Naive thymus-derived CD8-positive, alpha-beta T cell (primary cell): ENCODE measurements around the gene LAD1. TPM values are rescaled to one million over a fixed set of nuclear protein-coding genes. Genes with fewer than 3 reads are reported as not detected.

Experiments used
- ATAC-seq, 2 donors: fragments of 150-1000 bp; cut with Tn5 transposase in 1 of 2; sonication (Bioruptor Pico), chemical (Tn5 transposase) in 1 of 2; 1 replicate in 1 of 2; 2 replicates in 1 of 2; pipeline ENCODE4 v1.10.0; 2021; ENCODE audit warnings: mild to moderate bottlenecking in 2 of 2, moderate library complexity in 2 of 2
- POLR2A ChIA-PET: fragments of 350-600 bp; sonication (Branson Sonifier 250); formaldehyde crosslinking; loops from one replicate; lab custom pipeline; 2021; ENCODE audit warnings: antibody characterized with exemption; lab: Charles Lee
- DNase-seq, 10 donors: peaks; one replicate each; pipeline versions ENCODE4 v3.0.0 to v3.0.0-alpha.2; 2020 to 2022
- H3K27ac Mint-ChIP-seq, 10 donors: one replicate each; pipeline ENCODE4 v1.8.0; 2020 to 2022; ENCODE audit warnings: mild to moderate bottlenecking in 10 of 10, mixed read lengths in 10 of 10, moderate library complexity in 4 of 10, inconsistent platforms in 1 of 10
- H3K27me3 Mint-ChIP-seq, 5 donors: one replicate each; pipeline ENCODE4 v1.8.0; 2021 to 2022; ENCODE audit warnings: mixed read lengths in 5 of 5
- H3K36me3 Mint-ChIP-seq, 3 donors: one replicate each; pipeline ENCODE4 v1.8.0; 2020 to 2022; ENCODE audit warnings: mixed read lengths in 3 of 3, mild to moderate bottlenecking in 2 of 3, inconsistent platforms in 1 of 3
- H3K4me1 Mint-ChIP-seq, 4 donors: one replicate each; pipeline ENCODE4 v1.8.0; 2021 to 2022; ENCODE audit warnings: mixed read lengths in 4 of 4
- H3K4me3 Mint-ChIP-seq, 10 donors: one replicate each; pipeline ENCODE4 v1.8.0; 2020 to 2022; ENCODE audit warnings: mild to moderate bottlenecking in 10 of 10, mixed read lengths in 10 of 10, moderate library complexity in 6 of 10, inconsistent platforms in 1 of 10
- H3K9me3 Mint-ChIP-seq, 9 donors: one replicate each; pipeline ENCODE4 v1.8.0; 2020 to 2022; ENCODE audit warnings: mixed read lengths in 9 of 9, mild to moderate bottlenecking in 3 of 9, inconsistent platforms in 1 of 9, moderate library complexity in 1 of 9
- polyA plus RNA-seq, 3 donors: library from polyadenylated mRNA; unstranded; fragments of 300-500 nt; fragmentation: Illumina TruSeq; gene quantifications; one replicate each; pipeline ENCODE4 v1.2.3, GENCODE V29; 2021
- total RNA-seq, 8 experiments: library from RNA in 2 of 8; stranded (reverse) in 2 of 8; gene quantifications; one replicate each; pipeline ENCODE4 v1.2.3 and lab custom pipeline; 2021 to 2026

Gene LAD1
- total and polyA plus RNA-seq, 5 experiments from 2014 or later: not detected

DNA sequence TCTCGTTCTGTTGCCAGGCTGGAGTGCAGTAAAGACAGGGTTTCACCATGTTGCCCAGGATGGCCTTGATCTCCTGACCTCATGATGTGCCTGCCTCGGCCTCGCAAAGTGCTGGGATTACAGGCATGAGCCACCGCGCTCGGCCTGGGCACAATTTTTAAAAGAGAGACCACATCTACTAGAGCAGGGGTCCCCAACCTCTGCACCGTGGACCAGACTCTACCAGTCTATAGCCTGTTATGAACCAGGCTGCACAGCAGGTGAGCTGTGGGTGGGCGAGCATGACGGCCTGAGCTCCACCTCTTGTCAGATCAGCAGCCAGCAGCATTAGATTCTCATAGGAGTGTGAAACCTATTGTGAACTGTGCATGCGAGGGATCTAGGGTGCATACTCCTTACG, 42.4 kb downstream of the LAD1 start:
- no peaks in the 10 kb centered on the region for H3K4me1 Mint-ChIP-seq
- ATAC-seq: no peak
- H3K4me3 Mint-ChIP-seq: no peak overlapping the region
- no peaks in the 10 kb centered on the region for H3K36me3 Mint-ChIP-seq
- POLR2A ChIA-PET: no interaction called here
- no peaks in the 10 kb centered on the region for H3K9me3 Mint-ChIP-seq
- H3K27ac Mint-ChIP-seq: no peak overlapping the region
- peaks cover under 1 to 19% (median 5%) of the 10 kb centered on the region in 5 donors for H3K27me3 Mint-ChIP-seq
- DNase-seq: peak in 1 of 10 donors; percentile 56

DNA sequence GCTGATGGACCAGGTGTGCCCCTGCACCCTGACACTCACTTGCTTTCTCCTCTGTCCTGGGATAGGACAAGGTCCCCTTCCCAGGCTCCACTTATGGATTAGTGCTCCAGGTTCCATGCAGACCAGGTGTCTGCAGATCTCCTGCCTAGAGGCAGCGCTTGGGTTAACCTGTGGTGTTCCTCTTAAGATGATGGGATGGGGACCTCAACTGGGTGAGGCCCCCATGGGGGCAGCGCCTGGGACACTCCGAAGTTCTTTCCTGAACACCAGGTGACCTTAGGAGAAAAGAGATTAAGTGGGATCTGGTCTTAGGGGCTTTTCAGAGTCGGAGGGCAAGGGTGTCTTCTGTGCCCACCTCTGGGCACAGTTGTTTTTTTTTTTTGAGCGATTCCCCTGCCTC, 42.9 kb downstream of the LAD1 start:
- DNase-seq (peak in 1 of 10 donors; percentile 16), ATAC-seq (no peak)
- peaks cover 0 to 1% (median 0%) of the 10 kb centered on the region in 4 donors for H3K4me1 Mint-ChIP-seq
- H3K27me3 Mint-ChIP-seq: peaks cover 5 to 23% (median 9%) of the 10 kb centered on the region in 5 donors
- H3K9me3 Mint-ChIP-seq: no peaks in the 10 kb centered on the region
- no peak overlapping the region for H3K4me3 Mint-ChIP-seq
- POLR2A ChIA-PET: no interaction called here
- H3K36me3 Mint-ChIP-seq: no peaks in the 10 kb centered on the region
- H3K27ac Mint-ChIP-seq: no peak overlapping the region

DNA sequence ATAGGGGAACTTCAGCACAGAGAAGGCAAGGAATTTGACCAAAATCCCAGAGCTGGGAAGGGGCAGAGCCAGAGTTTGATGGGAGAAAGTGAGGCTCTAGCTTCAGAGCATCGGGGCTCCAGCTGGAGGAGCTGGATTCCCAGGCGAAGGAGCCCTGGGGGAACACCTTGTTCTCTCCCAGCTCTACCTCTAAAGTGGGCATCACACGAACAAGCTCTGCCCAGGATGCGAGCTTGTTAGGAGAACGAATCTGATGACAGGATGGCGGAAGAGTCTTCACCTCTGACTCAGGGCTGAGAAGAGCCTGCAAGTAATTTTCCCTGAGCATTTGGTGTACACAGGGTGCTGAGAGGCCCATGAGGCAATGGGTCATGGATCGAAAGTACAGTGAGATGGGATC, 43.7 kb downstream of the LAD1 start:
- H3K27me3 Mint-ChIP-seq: peaks cover 7 to 26% (median 17%) of the 10 kb centered on the region in 5 donors
- H3K27ac Mint-ChIP-seq: peak overlapping the region in 1 of 10 donors; percentile 26
- DNase-seq (peak in 1 of 10 donors; percentile 51), ATAC-seq (no peak)
- H3K4me3 Mint-ChIP-seq: no peak overlapping the region
- POLR2A ChIA-PET: no interaction called here
- H3K4me1 Mint-ChIP-seq: peaks cover 0 to 3% (median 0%) of the 10 kb centered on the region in 4 donors
- H3K36me3 Mint-ChIP-seq: no peaks in the 10 kb centered on the region
- no peaks in the 10 kb centered on the region for H3K9me3 Mint-ChIP-seq

DNA sequence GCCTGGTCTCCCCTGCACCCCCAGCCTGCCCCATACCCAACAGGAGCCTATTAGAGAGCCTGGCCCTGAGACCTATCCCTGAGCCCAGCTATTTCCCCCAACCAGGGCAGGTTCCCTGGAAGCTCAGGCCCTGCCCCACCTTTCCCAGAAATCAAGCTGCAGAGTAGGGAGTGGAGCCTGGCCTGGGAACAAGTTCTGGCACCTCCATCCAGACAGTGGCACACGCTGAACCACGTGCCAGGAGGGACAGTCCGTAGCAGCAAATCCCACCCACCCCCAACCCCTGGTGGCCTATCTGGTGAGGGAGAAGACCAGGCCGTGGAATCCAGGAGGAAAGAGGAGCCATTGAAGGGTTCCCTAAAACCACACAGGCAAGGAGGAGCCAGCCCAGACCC, 44.2 kb downstream of the LAD1 start:
- Mint-ChIP-seq H3K4me3 (no peak overlapping the region), H3K36me3 (no peaks in the 10 kb centered on the region), H3K4me1 (peaks cover 0 to 3% (median 0%) of the 10 kb centered on the region in 4 donors), H3K27ac (no peak overlapping the region), H3K9me3 (no peaks in the 10 kb centered on the region), H3K27me3 (peaks cover 7 to 26% (median 17%) of the 10 kb centered on the region in 5 donors)
- POLR2A ChIA-PET: no interaction called here
- ATAC-seq: no peak
- peak in 1 of 10 donors; percentile 52 for DNase-seq

DNA sequence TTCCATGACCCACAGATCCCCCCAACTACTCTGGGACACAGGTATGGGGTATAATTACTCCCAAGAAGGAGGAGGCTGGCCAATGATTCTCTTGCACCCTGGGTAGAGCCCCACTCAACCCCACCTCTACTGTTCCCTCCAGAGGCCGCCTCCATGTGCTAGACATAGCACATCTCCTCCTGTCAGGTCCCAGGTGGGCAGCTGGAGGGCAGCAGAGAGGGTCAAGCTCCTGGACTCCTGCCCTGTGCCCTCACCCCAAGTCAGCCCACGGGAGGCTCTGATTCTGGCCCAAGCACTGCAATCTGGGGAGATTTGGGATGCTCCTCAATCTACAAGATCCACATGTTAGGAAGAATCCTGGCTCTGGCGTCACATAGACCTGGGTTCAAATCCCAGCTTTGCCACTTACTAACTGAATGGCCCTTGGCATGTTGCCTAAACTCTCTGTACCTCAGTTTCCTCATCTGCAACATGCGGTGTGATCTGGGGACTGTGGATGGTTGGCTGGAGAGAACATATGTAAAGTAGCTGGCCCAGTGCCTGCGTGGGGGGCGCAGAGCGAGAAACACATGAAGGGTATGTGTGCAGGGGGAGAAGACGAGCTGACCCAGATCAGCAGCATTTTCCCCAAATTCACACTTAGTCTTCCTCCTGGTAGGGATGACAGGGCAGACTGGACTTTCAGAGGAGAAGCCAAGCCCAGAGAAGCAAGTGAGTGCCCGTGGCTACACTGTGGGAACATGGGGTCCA, 44.8 kb downstream of the LAD1 start:
- Mint-ChIP-seq H3K27ac (no peak overlapping the region), H3K4me3 (no peak overlapping the region), H3K9me3 (no peaks in the 10 kb centered on the region), H3K36me3 (no peaks in the 10 kb centered on the region), H3K27me3 (peaks cover 7 to 26% (median 17%) of the 10 kb centered on the region in 5 donors), H3K4me1 (peaks cover 0 to 3% (median 0%) of the 10 kb centered on the region in 4 donors)
- ATAC-seq (no peak), DNase-seq (no peak)
- POLR2A ChIA-PET: no interaction called here

DNA sequence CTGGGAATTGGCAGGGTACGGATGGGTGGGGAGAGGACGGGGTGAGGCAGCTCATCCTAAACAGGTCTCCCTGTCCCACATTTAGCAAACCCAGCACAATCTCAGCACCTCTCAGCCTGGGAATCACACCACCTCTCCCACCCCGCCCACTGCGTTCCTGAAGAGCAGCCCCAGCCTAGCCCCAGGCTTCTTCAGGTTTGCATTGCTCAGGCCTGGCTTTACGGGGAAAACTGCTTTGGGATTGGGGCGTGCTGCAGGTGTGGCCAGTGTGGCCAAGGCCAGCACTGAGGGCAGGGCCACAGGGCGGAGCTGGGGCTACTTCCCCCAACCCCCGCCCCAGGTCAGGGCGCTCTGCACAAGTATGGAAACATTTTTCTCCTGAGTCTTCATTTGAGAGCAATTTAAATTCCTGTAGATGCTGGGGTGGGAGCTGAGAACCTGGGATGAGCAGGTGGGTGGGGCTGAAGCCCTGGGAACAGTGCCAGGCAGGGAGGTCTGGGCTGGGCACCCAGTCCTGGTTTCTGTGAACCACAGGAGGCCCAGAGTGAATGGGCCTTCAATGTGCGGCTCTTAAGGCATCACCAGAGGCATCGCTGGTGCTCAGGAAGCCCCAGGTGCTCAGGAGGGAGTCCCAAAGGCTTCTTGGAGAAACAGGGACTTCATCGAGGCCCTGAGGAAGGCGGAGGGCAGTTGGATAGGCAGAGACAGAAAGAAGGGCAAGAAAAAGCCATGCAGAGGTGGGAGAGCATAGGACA, 45.8 kb downstream of the LAD1 start:
- Mint-ChIP-seq H3K27ac (no peak overlapping the region), H3K4me3 (no peak overlapping the region), H3K36me3 (no peaks in the 10 kb centered on the region), H3K9me3 (no peaks in the 10 kb centered on the region), H3K27me3 (peaks cover 8 to 27% (median 19%) of the 10 kb centered on the region in 5 donors), H3K4me1 (peaks cover 0 to 3% (median 0%) of the 10 kb centered on the region in 4 donors)
- ATAC-seq (no peak), DNase-seq (no peak)
- POLR2A ChIA-PET: no interaction called here

DNA sequence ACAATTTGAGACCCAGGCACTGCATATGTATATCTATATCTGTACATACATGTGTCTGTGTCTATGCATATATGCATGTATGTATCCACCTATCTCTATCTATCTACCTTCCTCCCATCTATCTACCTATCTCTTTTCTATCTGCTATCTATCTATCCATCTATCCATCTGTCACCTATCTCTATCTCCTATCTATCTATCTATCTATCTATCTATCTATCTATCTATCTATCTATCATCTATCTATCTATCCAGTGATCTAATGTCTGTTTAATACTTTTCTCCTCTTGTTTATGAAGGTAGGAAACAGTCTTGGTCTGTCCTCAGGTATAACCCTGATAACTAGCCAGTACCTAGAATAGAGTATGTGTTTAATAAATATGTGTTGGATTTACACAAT, 47.5 kb downstream of the LAD1 start:
- H3K4me1 Mint-ChIP-seq: peaks cover 0 to 6% (median 0%) of the 10 kb centered on the region in 4 donors
- POLR2A ChIA-PET: no interaction called here
- no peaks in the 10 kb centered on the region for H3K9me3 Mint-ChIP-seq
- DNase-seq (no peak), ATAC-seq (no peak)
- peaks cover 12 to 41% (median 27%) of the 10 kb centered on the region in 5 donors for H3K27me3 Mint-ChIP-seq
- H3K4me3 Mint-ChIP-seq: no peak overlapping the region
- no peak overlapping the region for H3K27ac Mint-ChIP-seq
- no peaks in the 10 kb centered on the region for H3K36me3 Mint-ChIP-seq

DNA sequence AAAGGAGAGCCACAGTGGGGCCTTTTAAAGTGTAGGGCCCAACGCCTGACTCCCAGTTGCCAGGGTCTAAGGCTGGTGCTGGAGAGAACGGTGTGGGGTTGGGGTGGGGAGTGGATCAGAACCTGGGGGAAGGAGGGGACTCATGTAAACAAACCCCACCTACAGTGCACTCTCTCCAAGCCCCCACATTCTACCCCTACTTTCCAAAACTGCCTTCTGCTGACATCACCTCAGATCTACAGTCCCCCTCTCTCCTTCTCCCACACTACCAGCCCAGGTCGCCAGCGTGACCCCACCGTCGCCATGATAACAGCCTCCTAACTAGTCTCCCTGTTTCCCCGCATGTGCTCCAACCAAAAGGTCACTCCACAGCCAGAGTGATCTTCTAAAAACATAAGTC, 48.2 kb downstream of the LAD1 start:
- H3K4me3 Mint-ChIP-seq: peak overlapping the region in 1 of 10 donors; percentile 30
- no peak overlapping the region for H3K27ac Mint-ChIP-seq
- peaks cover 12 to 42% (median 27%) of the 10 kb centered on the region in 5 donors for H3K27me3 Mint-ChIP-seq
- peaks cover 0 to 6% (median 0%) of the 10 kb centered on the region in 4 donors for H3K4me1 Mint-ChIP-seq
- POLR2A ChIA-PET: no interaction called here
- DNase-seq (no peak), ATAC-seq (no peak)
- H3K9me3 Mint-ChIP-seq: no peaks in the 10 kb centered on the region
- H3K36me3 Mint-ChIP-seq: no peaks in the 10 kb centered on the region

DNA sequence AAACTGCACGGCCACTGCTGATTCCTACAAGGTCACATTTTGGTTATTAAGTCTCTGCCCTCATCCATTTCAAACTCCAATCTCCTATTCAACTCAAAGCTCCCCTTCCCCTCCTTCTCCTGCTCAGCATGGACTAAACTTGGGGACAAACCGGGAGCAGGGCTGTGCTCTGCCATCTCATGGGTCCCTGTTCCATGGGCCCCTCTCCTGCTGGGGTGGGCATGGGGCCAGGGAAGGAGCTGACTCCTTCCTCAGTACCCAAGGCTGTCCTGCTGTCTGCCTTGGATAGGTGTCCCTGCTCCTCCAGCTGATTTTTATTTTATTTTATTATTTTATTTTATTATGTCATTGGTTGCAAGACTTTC, 48.8 kb downstream of the LAD1 start:
- ATAC-seq (no peak), DNase-seq (no peak)
- Mint-ChIP-seq H3K27ac (no peak overlapping the region), H3K36me3 (no peaks in the 10 kb centered on the region), H3K9me3 (no peaks in the 10 kb centered on the region), H3K4me3 (no peak overlapping the region), H3K4me1 (peaks cover 0 to 6% (median 0%) of the 10 kb centered on the region in 4 donors), H3K27me3 (peaks cover 12 to 41% (median 29%) of the 10 kb centered on the region in 5 donors)
- POLR2A ChIA-PET: no interaction called here

DNA sequence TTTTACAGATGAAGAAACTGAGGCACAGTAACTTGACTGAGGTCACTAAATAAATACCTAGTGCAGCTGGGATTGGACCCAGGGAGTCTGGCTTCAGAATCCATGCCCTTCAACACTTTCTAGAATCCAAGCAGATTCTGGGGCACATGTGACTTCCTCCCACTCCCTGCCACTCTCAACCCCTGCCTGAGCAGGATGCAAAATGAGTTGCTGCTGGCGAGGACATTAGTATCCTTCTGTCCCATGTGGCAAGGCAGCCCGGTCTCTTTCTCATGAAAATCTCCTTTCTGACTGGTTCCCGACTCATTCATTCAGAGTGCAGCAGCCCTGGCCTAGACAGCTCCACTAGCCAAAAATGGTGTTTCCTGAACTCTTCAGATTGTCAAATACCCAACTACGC, 50.0 kb downstream of the LAD1 start:
- no peak overlapping the region for H3K4me3 Mint-ChIP-seq
- POLR2A ChIA-PET: no interaction called here
- H3K4me1 Mint-ChIP-seq: peaks cover 0 to 6% (median 0%) of the 10 kb centered on the region in 4 donors
- no peaks in the 10 kb centered on the region for H3K9me3 Mint-ChIP-seq
- H3K27ac Mint-ChIP-seq: no peak overlapping the region
- DNase-seq (no peak), ATAC-seq (no peak)
- H3K36me3 Mint-ChIP-seq: no peaks in the 10 kb centered on the region
- H3K27me3 Mint-ChIP-seq: peaks cover 12 to 41% (median 28%) of the 10 kb centered on the region in 5 donors

DNA sequence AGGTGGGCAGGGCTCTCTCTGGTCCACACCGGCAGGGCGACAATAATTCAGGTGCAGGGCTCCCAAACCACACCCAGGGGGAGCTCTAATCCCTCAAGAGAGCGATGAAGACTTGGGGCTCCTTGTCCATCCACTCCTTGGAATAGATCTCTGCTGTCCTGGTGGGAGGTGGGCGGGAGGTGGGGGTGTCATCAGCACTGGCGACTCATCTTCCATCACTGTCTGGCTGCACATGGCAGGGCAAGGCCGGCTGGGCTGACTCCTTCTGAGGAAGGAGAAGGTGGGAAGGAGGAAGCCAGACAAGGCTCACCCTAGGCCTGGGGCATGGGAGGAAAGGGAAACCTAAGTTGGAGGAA, 50.9 kb downstream of the LAD1 start:
- Mint-ChIP-seq H3K9me3 (no peaks in the 10 kb centered on the region), H3K4me1 (peaks cover 0 to 6% (median 0%) of the 10 kb centered on the region in 4 donors), H3K4me3 (no peak overlapping the region), H3K36me3 (no peaks in the 10 kb centered on the region), H3K27ac (no peak overlapping the region), H3K27me3 (peaks cover 12 to 38% (median 27%) of the 10 kb centered on the region in 5 donors)
- ATAC-seq: peak in 1 of 2 donors; percentile 36
- DNase-seq: no peak
- POLR2A ChIA-PET: no interaction called here

DNA sequence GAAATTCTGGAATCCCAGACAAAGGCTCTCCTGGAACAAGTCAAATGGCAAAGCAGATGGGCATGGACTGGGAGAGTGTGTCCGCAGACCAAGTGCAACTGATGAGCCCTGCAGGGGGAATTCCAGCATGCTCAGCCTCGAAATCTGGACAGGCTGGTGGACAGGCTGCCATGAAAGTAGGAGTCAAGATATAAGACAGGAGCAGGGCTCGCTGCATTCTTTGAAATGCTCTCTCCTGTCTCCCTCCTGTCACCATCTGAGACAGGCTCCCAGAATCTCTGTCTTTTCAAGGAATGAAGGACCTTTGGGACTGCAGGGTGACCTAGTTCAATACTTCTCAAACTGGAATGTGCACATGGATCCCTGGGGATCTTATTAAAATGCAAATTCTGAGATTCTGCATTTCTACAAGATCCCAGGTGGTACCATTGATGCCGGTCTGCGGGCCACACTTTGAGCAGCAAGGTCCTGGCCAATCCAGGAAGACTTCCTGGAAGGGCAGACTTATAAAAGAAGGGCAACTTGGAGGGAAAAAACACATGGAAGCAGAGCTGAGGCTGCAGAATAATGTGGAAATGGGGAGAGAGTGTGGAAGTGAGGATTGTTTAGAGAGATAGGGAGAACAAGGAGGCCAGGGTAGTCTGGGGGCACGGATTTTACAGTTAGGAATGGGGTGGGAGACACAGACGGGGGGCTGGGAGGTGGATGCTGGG, 51.5 kb downstream of the LAD1 start:
- ATAC-seq (no peak), DNase-seq (no peak)
- POLR2A ChIA-PET: no interaction called here
- H3K36me3 Mint-ChIP-seq: no peaks in the 10 kb centered on the region
- no peak overlapping the region for H3K4me3 Mint-ChIP-seq
- peaks cover 12 to 38% (median 27%) of the 10 kb centered on the region in 5 donors for H3K27me3 Mint-ChIP-seq
- no peaks in the 10 kb centered on the region for H3K9me3 Mint-ChIP-seq
- no peak overlapping the region for H3K27ac Mint-ChIP-seq
- H3K4me1 Mint-ChIP-seq: peaks cover 0 to 6% (median 0%) of the 10 kb centered on the region in 4 donors

DNA sequence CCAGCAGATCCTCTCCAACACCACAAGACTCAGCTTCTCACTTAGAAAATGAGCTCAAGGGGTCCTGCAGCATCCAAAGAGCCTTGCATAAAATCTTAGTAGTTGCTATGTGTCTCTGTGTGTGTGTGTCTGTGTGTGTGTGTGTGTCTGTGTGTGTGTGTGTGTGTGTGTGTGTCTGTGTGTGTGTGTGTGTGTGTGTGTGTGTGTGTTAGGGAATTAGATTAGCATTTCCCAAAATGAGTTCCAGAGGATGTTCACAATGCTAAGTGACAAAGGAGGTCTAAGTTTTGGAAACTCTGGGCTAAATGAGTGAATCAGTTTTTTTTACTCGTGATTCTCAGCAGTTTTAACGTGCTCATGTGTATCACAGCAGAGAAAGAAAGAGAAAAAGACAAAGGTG, 52.1 kb downstream of the LAD1 start:
- peaks cover 12 to 37% (median 27%) of the 10 kb centered on the region in 5 donors for H3K27me3 Mint-ChIP-seq
- no peaks in the 10 kb centered on the region for H3K9me3 Mint-ChIP-seq
- DNase-seq (no peak), ATAC-seq (no peak)
- POLR2A ChIA-PET: no interaction called here
- H3K27ac Mint-ChIP-seq: no peak overlapping the region
- H3K4me3 Mint-ChIP-seq: no peak overlapping the region
- peaks cover 0 to 6% (median 0%) of the 10 kb centered on the region in 4 donors for H3K4me1 Mint-ChIP-seq
- no peaks in the 10 kb centered on the region for H3K36me3 Mint-ChIP-seq
